Neural cell (in vitro differentiated cells): ENCODE measurements around the gene SDK1. TPM values are rescaled to one million over a fixed set of nuclear protein-coding genes. Genes with fewer than 3 reads are reported as not detected.
A peak's percentile ranks its signal among the peaks of the same experiment; 100 is the strongest.

Experiments used
- H2AFZ ChIP-seq: fragments of 200-600, 300-800 bp; sonication (generic), shearing (Covaris generic); 2 replicates; pipeline ENCODE4 v1.6.0; 2014; ENCODE audit warnings: low read depth, mild to moderate bottlenecking, antibody characterized with exemption, low read length, moderate library complexity
- H3F3A ChIP-seq: fragments of 200-600 bp; shearing (Covaris generic); 2 replicates; pipeline ENCODE4 v1.6.1; 2016; ENCODE audit warnings: mild to moderate bottlenecking, moderate library complexity, mixed read lengths, antibody characterized with exemption, low read length; ENCODE audit not compliant: insufficient read depth, poor library complexity, severe bottlenecking
- H3K27ac ChIP-seq: fragments of 200-600, 300-800 bp; sonication (generic), shearing (Covaris generic); 2 replicates; pipeline ENCODE4 v1.5.1; 2014; ENCODE audit warnings: mild to moderate bottlenecking, low read length, moderate library complexity
- H3K27me3 ChIP-seq: fragments of 300-800, 200-600 bp; sonication (generic), shearing (Covaris generic); 2 replicates; pipeline ENCODE4 v1.6.0; 2014; ENCODE audit warnings: mild to moderate bottlenecking, low read depth, low read length, moderate library complexity; ENCODE audit not compliant: insufficient read depth
- H3K36me3 ChIP-seq: fragments of 300-800, 200-600 bp; sonication (generic), shearing (Covaris generic); 2 replicates; pipeline ENCODE4 v1.5.1; 2014; ENCODE audit warnings: mild to moderate bottlenecking, antibody characterized with exemption, low read length, moderate library complexity; ENCODE audit not compliant: insufficient read depth
- H3K4me2 ChIP-seq: fragments of 300-800, 200-600 bp; sonication (generic), shearing (Covaris generic); 2 replicates; pipeline ENCODE4 v1.6.0; 2014; ENCODE audit warnings: mild to moderate bottlenecking, low read length
- H3K4me3 ChIP-seq: fragments of 300-800, 200-600 bp; sonication (generic), shearing (Covaris generic); 2 replicates; pipeline ENCODE4 v1.5.1; 2014; ENCODE audit warnings: mild to moderate bottlenecking, low read length, moderate library complexity
- H3K79me2 ChIP-seq: fragments of 200-600 bp; shearing (Covaris generic); replicated peaks from 2 replicates; pipeline ENCODE4 v1.6.0; 2014; ENCODE audit warnings: mild to moderate bottlenecking, low read length, moderate library complexity; ENCODE audit not compliant: insufficient read depth
- H3K9ac ChIP-seq: fragments of 300-800, 200-600 bp; sonication (generic), shearing (Covaris generic); 2 replicates; pipeline ENCODE4 v1.6.1; 2016; ENCODE audit warnings: mild to moderate bottlenecking, low read length, mixed read lengths
- H3K9me2 ChIP-seq: fragments of 200-600 bp; shearing (Covaris generic); 2 replicates; pipeline ENCODE4 v1.6.1; 2016; ENCODE audit warnings: mild to moderate bottlenecking, low read length, mixed read lengths; ENCODE audit not compliant: insufficient read depth
- H3K9me3 ChIP-seq: fragments of 200-600, 300-800 bp; sonication (generic), shearing (Covaris generic); 2 replicates; pipeline ENCODE4 v1.6.1; 2016; ENCODE audit warnings: mild to moderate bottlenecking, mixed run types, low read length, moderate library complexity, mixed read lengths
- H4K20me1 ChIP-seq: fragments of 200-600 bp; shearing (Covaris generic); 2 replicates; pipeline ENCODE4 v1.6.1; 2016; ENCODE audit warnings: mild to moderate bottlenecking, mixed run types; ENCODE audit not compliant: insufficient read depth
- CTCF ChIP-seq: fragments of 450-650 bp; IDR thresholded peaks from 2 replicates; pipeline ENCODE4 v1.5.1; 2014; ENCODE audit warnings: antibody characterized with exemption, mild to moderate bottlenecking, moderate library complexity; ENCODE audit not compliant: poor library complexity, severe bottlenecking
- EP300 ChIP-seq: fragments of 450-650 bp; conservative IDR thresholded peaks from 2 replicates; pipeline ENCODE4 v1.6.1; 2014; ENCODE audit warnings: antibody characterized with exemption, mild to moderate bottlenecking, moderate library complexity; ENCODE audit not compliant: poor library complexity, severe bottlenecking
- EZH2 ChIP-seq: fragments of 200-600, 300-800 bp; shearing (Covaris generic), sonication (generic); IDR thresholded peaks from 2 replicates; pipeline ENCODE4 v1.6.1; 2014; ENCODE audit warnings: antibody characterized with exemption, low read length, borderline replicate concordance, mild to moderate bottlenecking; ENCODE audit not compliant: insufficient read depth, poor library complexity, severe bottlenecking
- MXI1 ChIP-seq: fragments of 450-650 bp; conservative IDR thresholded peaks from 2 replicates; pipeline ENCODE4 v1.6.1; 2014; ENCODE audit warnings: antibody characterized with exemption, mild to moderate bottlenecking; ENCODE audit not compliant: poor library complexity, severe bottlenecking
- POLR2AphosphoS5 ChIP-seq: IDR thresholded peaks from 2 replicates; pipeline ENCODE4 v1.6.1; 2012
- RAD21 ChIP-seq: fragments of 450-650 bp; conservative IDR thresholded peaks from 2 replicates; pipeline ENCODE4 v1.6.1; 2014; ENCODE audit warnings: antibody characterized with exemption, mild to moderate bottlenecking, moderate library complexity
- REST ChIP-seq: IDR thresholded peaks from 2 replicates; pipeline ENCODE4 v1.6.1; 2012; ENCODE audit warnings: borderline replicate concordance
- SMC3 ChIP-seq: fragments of 450-650 bp; conservative IDR thresholded peaks from 2 replicates; pipeline ENCODE4 v1.6.1; 2014; ENCODE audit warnings: antibody characterized with exemption, mild to moderate bottlenecking, moderate library complexity; ENCODE audit not compliant: poor library complexity
- TAF1 ChIP-seq: IDR thresholded peaks from 2 replicates; pipeline ENCODE4 v1.6.1; 2012; ENCODE audit warnings: low read depth
- polyA plus RNA-seq: library from polyadenylated mRNA; depleted of rRNA; stranded (reverse); fragments of >200 nt; gene quantifications from 2 replicates; pipeline ENCODE4 v1.2.3, GENCODE V29; 2014

Gene SDK1
- polyA plus RNA-seq, 1 donor from 2014 or later, result 2.7 TPM

- Histone ChIP-seq H3K36me3 (no peaks in the 10 kb centered on the region), H3K4me3 (no peak overlapping the region), H3K79me2 (no peaks in the 10 kb centered on the region), H3K9me2 (no peaks in the 10 kb centered on the region), H4K20me1 (no peaks in the 10 kb centered on the region), H3K27ac (no peak overlapping the region), H3F3A (peaks cover 9% of the 10 kb centered on the region), H3K27me3 (no peaks in the 10 kb centered on the region), H2AFZ (no peak overlapping the region), H3K4me2 (no peak overlapping the region), H3K9me3 (no peaks in the 10 kb centered on the region), H3K9ac (no peak overlapping the region)
- TF ChIP-seq POLR2AphosphoS5, result no peak
- TF ChIP-seq TAF1, result no peak
- no peak for TF ChIP-seq EZH2
- TF ChIP-seq MXI1, result no peak
- no peak for TF ChIP-seq REST
- TF ChIP-seq EP300, result no peak
- no peak for TF ChIP-seq RAD21
- no peak for TF ChIP-seq SMC3
- TF ChIP-seq CTCF, result no peak
These were observed 290.2 kb downstream of the SDK1 start for GRCh38 chr7:3591219-3591618.

- no peaks in the 10 kb centered on the region for H3K9me3 ChIP-seq
- H3K9ac ChIP-seq, result no peak overlapping the region
- no peak overlapping the region for H3K27ac ChIP-seq
- no peaks in the 10 kb centered on the region for H3K36me3 ChIP-seq
- H3K79me2 ChIP-seq, result no peaks in the 10 kb centered on the region
- no peak overlapping the region for H3K4me2 ChIP-seq
- no peaks in the 10 kb centered on the region for H3K9me2 ChIP-seq
- peak overlapping the region; percentile 36 for H3K4me3 ChIP-seq
- peaks cover 9% of the 10 kb centered on the region for H3F3A ChIP-seq
- no peaks in the 10 kb centered on the region for H4K20me1 ChIP-seq
- peak; percentile 29 for TF ChIP-seq POLR2AphosphoS5
- no peak for TF ChIP-seq TAF1
- no peak for TF ChIP-seq MXI1
- no peaks in the 10 kb centered on the region for H3K27me3 ChIP-seq
- H2AFZ ChIP-seq, result no peak overlapping the region
These were observed 290.9 kb downstream of the SDK1 start for GRCh38 chr7:3591944-3592343.
